AG04450 (cell line): ENCODE results near the gene STK32C. TPM values are rescaled to one million over a fixed set of nuclear protein-coding genes. Genes with fewer than 3 reads are reported as not detected.

ENCODE experiments used
- CTCF ChIA-PET: fragments of 300-600, 350-600 bp; formaldehyde crosslinking; extraction: SDS; loops from one replicate; lab custom pipeline; 2022; ENCODE audit warnings: antibody characterized with exemption, inconsistent platforms; lab: Charles Lee
- POLR2A ChIA-PET: fragments of 350-600 bp; formaldehyde crosslinking; extraction: SDS; loops from one replicate; lab custom pipeline; 2021; ENCODE audit warnings: antibody characterized with exemption, inconsistent platforms; lab: Yijun Ruan, JAX
- DNase-seq: peaks from one replicate; pipeline ENCODE4 v3.0.0-alpha.2; 2011; ENCODE audit warnings: low read depth, low spot score
- H3K27ac ChIP-seq: one replicate; pipeline ENCODE4 v1.5.1; 2012; ENCODE audit warnings: low read depth, low read length, control low read depth
- H3K27me3 ChIP-seq: one replicate; pipeline ENCODE4 v1.6.0; 2012; ENCODE audit warnings: low read length; ENCODE audit not compliant: control insufficient read depth, insufficient read depth
- H3K4me3 ChIP-seq: 2 replicates; pipeline ENCODE4 v1.5.1; 2011; ENCODE audit warnings: mild to moderate bottlenecking, low read depth, low read length, control low read depth
- H3K9me3 ChIP-seq: 2 replicates; pipeline ENCODE4 v1.5.1; 2012; ENCODE audit warnings: low read length; ENCODE audit not compliant: control insufficient read depth, insufficient read depth
- CTCF ChIP-seq: IDR thresholded peaks from 2 replicates; pipeline ENCODE4 v1.5.1; 2011; ENCODE audit warnings: low read depth, low read length, control low read depth, inconsistent platforms
- polyA plus RNA-seq: library from polyadenylated mRNA; depleted of rRNA; stranded (reverse); fragments of >200 nt; gene quantifications from 2 replicates; pipeline ENCODE4 v1.2.3, GENCODE V29; 2011

Gene STK32C
- polyA plus RNA-seq, 1 experiment, result 5.3 TPM

- TF ChIP-seq CTCF, result no peak
- DNase-seq, result no peak
- Histone ChIP-seq H3K4me3 (no peak overlapping the region), H3K27me3 (peaks cover 16% of the 10 kb centered on the region), H3K9me3 (peaks cover 6% of the 10 kb centered on the region; the same call in 1 of the 2 replicates), H3K27ac (no peak overlapping the region)
- ChIA-PET POLR2A (no interaction called here), CTCF (no interaction called here)
Observed at GRCh38 chr10:132290631-132291030, 17.1 kb downstream of the STK32C start.

DNA sequence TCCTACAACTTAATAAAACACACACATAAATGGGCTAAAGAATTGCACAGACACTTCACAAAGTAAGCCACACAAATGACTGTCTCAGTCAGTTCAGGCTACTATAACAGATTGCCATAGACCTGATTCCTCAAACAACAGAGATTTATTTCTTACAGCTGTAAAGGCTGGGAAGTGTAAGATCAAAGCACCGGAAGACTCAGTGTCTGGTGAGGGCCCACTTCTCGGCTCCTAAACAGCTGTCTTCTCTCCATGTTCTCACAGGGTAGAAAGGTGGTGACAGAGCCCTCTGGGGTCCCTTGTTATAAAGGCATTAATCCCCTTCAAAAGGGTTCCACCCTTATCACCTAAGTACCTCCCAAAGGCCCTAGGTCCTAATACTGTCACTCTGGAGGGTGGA, 18.3 kb downstream of the STK32C start:
- DNase-seq, result no peak
- CTCF ChIA-PET, result no interaction called here
- Histone ChIP-seq H3K9me3 (peaks cover 5% of the 10 kb centered on the region; the same call in 1 of the 2 replicates), H3K4me3 (no peak overlapping the region), H3K27me3 (peaks cover 16% of the 10 kb centered on the region), H3K27ac (no peak overlapping the region)
- no peak for TF ChIP-seq CTCF
- POLR2A ChIA-PET, result no interaction called here

DNA sequence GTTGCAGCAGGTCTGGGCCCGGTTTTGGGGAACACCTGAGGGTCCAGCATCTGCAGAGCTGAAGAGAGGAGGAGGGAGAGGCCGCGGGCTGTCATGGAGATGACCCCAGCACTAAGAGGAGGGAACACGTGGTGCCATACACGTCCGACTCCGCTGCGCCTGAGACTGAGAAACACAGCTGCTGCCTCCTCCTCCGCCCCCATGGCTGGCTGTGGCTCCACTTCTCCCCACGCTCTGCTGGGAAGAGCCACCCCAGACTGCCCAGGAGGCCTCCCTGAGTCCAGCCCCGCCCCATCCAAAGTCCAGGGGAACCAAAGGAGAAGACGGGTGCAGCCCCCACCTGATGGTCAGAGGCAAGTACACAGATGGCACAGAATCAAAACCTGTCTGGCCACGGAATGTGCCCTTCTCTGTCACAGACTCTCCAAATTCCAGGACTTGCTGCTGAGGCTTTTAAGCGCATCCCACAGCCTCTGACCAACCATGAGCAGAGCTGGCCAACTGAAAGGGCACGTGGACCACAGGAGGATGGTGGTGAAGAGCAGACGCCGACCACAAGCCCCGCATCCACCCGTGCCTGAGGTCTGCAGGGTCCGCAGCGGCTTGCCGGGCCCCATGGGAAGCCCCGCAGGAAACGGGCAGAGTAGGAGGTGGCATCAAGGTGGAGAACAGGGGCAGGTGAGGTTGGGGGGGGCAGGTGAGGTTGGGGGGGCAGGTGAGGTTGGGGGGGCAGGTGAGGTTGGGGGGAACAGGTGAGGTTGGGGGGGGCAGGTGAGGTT, 24.0 kb downstream of the STK32C start:
- DNase-seq, result no peak
- POLR2A ChIA-PET, result no interaction called here
- no peak for TF ChIP-seq CTCF
- Histone ChIP-seq H3K9me3 (peaks cover 5% of the 10 kb centered on the region; the same call in 1 of the 2 replicates), H3K27ac (no peak overlapping the region), H3K4me3 (no peak overlapping the region), H3K27me3 (peaks cover 27% of the 10 kb centered on the region)
- CTCF ChIA-PET, result no interaction called here

GRCh38 chr10:132282667-132283603, 24.8 kb downstream of the STK32C start:
- TF ChIP-seq CTCF, result no peak
- peaks cover 27% of the 10 kb centered on the region for H3K27me3 ChIP-seq
- no peak overlapping the region for H3K27ac ChIP-seq
- ChIA-PET CTCF (no interaction called here), POLR2A (interaction anchor here (1.0 kb wide), 1 partner anchor 10 kb away, joined by 3 read pairs; no protein-coding TSS in a partner anchor)
- no peak for DNase-seq
- H3K4me3 ChIP-seq, result no peak overlapping the region
- peaks cover 5% of the 10 kb centered on the region; the same call in 1 of the 2 replicates for H3K9me3 ChIP-seq
